Measurements from ENCODE around the gene DDX42.

Gene DDX42, protein sequence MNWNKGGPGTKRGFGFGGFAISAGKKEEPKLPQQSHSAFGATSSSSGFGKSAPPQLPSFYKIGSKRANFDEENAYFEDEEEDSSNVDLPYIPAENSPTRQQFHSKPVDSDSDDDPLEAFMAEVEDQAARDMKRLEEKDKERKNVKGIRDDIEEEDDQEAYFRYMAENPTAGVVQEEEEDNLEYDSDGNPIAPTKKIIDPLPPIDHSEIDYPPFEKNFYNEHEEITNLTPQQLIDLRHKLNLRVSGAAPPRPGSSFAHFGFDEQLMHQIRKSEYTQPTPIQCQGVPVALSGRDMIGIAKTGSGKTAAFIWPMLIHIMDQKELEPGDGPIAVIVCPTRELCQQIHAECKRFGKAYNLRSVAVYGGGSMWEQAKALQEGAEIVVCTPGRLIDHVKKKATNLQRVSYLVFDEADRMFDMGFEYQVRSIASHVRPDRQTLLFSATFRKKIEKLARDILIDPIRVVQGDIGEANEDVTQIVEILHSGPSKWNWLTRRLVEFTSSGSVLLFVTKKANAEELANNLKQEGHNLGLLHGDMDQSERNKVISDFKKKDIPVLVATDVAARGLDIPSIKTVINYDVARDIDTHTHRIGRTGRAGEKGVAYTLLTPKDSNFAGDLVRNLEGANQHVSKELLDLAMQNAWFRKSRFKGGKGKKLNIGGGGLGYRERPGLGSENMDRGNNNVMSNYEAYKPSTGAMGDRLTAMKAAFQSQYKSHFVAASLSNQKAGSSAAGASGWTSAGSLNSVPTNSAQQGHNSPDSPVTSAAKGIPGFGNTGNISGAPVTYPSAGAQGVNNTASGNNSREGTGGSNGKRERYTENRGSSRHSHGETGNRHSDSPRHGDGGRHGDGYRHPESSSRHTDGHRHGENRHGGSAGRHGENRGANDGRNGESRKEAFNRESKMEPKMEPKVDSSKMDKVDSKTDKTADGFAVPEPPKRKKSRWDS

DNA sequence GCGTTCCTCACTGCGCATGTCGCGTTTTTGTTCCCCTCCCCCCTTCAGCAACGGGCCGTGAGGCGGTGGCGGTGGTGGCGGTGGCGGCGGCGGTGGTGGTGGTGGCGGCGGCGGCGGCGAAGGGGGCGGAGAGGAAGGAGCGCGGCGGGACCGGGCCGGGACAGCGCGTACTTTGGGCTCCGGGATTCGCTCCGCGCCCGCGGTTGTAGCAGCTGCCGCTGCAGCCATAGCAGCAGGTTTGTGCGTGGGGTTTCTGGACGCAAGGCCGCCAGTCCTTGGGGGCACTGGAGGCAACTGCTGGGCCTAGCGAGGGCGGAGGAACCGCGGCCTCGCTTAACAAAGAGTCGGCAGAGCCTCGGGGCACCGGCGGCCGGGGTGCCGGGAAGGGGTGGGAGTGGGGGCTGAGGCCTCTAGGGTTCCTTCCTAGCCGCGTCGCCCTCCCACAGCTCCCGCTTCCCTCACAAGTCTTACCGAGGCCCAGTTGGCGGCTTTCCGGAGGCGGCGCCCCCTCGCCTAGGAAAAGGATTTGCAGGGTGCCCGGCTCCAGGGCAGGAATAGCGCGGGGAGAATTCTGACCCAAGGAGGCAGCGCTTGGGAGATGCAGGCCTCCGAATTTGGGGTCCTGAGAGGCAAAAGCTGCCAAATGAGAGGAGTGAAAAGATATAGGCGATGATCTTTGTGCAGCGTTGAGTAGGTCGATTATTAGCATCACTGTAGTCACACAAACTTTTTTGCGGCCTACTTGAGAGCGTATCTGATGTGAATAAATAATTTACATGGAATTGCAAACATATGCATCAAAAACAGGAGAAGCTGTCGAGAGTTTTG, at the start of gene DDX42:
Gene DDX42 (plus strand): TSS at position 30 of the 828 bp plus-strand sequence. CDS start 12,880 bp downstream, outside the sequence.
- Histone ChIP-seq H3K4me1 (ENCODE audit: control insufficient read depth in 2 of 2, insufficient read depth in 2 of 2, low read length in 2 of 2) (peaks cover 4 to 12% of the 10 kb centered on the region in 2 donors), H3K9ac (ENCODE audit: low read depth in 1 of 2, low read length in 2 of 2) (peak within 1 kb of the TSS; percentile 85 to 99), H3K4me3 (ENCODE audit: low read length in 2 of 2) (peak within 1 kb of the TSS; percentile 73 to 92), H3K9me3 (ENCODE audit: control insufficient read depth in 2 of 2, low read length in 2 of 2) (no peaks in the 10 kb centered on the region), H3K36me3 (ENCODE audit: control insufficient read depth in 2 of 2, insufficient read depth in 2 of 2, low read length in 2 of 2) (peaks cover 8 to 11% of the 10 kb centered on the region in 2 donors), H3K27ac (ENCODE audit: low read depth in 2 of 2, low read length in 2 of 2) (peak within 1 kb of the TSS; percentile 99 to 100), H3K27me3 (ENCODE audit: control insufficient read depth in 2 of 2, insufficient read depth in 2 of 2, low read length in 2 of 2) (no peaks in the 10 kb centered on the region)

GRCh38 chr17:63735691-63736090, 38.3 kb upstream of the DDX42 start:
- peaks cover 6% of the 10 kb centered on the region in 2 donors for H3K4me1 ChIP-seq (ENCODE audit: control insufficient read depth in 2 of 2, insufficient read depth in 2 of 2, low read length in 2 of 2)
- no peaks in the 10 kb centered on the region for H3K27me3 ChIP-seq (ENCODE audit: control insufficient read depth in 2 of 2, insufficient read depth in 2 of 2, low read length in 2 of 2)
- no peak overlapping the region for H3K4me3 ChIP-seq (ENCODE audit: low read length in 2 of 2)
- H3K27ac ChIP-seq (ENCODE audit: low read depth in 2 of 2, low read length in 2 of 2), result no peak overlapping the region
- H3K36me3 ChIP-seq (ENCODE audit: control insufficient read depth in 2 of 2, insufficient read depth in 2 of 2, low read length in 2 of 2), result no peaks in the 10 kb centered on the region
- no peak overlapping the region for H3K9ac ChIP-seq (ENCODE audit: low read depth in 1 of 2, low read length in 2 of 2)
- no peaks in the 10 kb centered on the region for H3K9me3 ChIP-seq (ENCODE audit: control insufficient read depth in 2 of 2, low read length in 2 of 2)

DNA sequence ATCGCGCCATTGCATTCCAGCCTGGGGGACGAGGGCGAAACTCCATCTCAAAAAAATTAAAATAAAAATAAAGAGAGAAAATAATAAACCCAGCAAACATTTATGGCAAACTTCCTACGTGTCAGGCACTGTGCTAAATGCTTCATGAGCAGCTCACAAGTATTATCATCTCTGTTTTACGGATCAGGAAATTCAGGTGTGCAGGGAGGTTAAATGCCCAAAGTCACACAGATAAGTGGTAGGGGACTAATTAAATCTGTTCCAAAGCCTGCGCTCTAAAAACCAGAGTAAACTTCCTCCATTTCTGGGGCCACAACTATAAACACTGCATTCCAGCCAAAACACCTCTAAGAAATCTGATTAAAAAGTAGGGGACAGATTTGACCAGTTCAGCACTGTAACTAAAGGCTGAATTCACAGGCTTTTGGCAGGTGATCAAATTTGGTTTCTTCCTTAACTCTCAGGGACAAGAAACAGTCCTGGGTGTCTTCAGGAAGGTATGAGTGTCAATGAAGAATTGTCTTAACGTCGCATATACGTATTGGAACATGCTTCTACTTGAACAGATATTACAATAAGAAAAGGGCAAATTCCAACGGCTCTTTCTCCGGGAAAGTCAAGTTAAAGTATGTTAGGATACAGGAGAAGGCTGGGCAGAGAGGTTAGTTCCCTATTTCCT, 33.4 kb upstream of the DDX42 start:
- no peaks in the 10 kb centered on the region for H3K9me3 ChIP-seq (ENCODE audit: control insufficient read depth in 2 of 2, low read length in 2 of 2)
- peak overlapping the region; percentile 97 to 98 for H3K27ac ChIP-seq (ENCODE audit: low read depth in 2 of 2, low read length in 2 of 2)
- H3K36me3 ChIP-seq (ENCODE audit: control insufficient read depth in 2 of 2, insufficient read depth in 2 of 2, low read length in 2 of 2), result peaks cover 3 to 7% of the 10 kb centered on the region in 2 donors
- H3K9ac ChIP-seq (ENCODE audit: low read depth in 1 of 2, low read length in 2 of 2), result peak overlapping the region; percentile 73 to 97
- no peaks in the 10 kb centered on the region for H3K27me3 ChIP-seq (ENCODE audit: control insufficient read depth in 2 of 2, insufficient read depth in 2 of 2, low read length in 2 of 2)
- H3K4me3 ChIP-seq (ENCODE audit: low read length in 2 of 2), result peak overlapping the region; percentile 80 to 92
- peaks cover 12 to 13% of the 10 kb centered on the region in 2 donors for H3K4me1 ChIP-seq (ENCODE audit: control insufficient read depth in 2 of 2, insufficient read depth in 2 of 2, low read length in 2 of 2)

DNA sequence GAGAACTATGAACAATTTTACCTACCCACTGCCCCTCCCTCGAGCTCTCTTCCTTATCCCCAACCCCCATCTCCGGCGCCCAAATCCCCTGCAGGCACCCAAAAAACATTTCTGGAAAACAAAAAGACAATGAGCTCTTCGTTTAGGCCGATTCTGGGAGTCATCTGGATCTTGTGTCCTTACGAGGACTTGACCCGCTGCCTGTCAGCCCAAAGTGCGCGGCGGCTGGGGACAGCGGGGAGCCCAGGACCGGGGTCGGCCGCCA, 32.9 kb upstream of the DDX42 start:
- Histone ChIP-seq H3K9ac (ENCODE audit: low read depth in 1 of 2, low read length in 2 of 2) (peak overlapping the region; percentile 73 to 97), H3K4me1 (ENCODE audit: control insufficient read depth in 2 of 2, insufficient read depth in 2 of 2, low read length in 2 of 2) (peaks cover 12 to 13% of the 10 kb centered on the region in 2 donors), H3K4me3 (ENCODE audit: low read length in 2 of 2) (peak overlapping the region; percentile 80 to 92), H3K36me3 (ENCODE audit: control insufficient read depth in 2 of 2, insufficient read depth in 2 of 2, low read length in 2 of 2) (peaks cover 5 to 11% of the 10 kb centered on the region in 2 donors), H3K27ac (ENCODE audit: low read depth in 2 of 2, low read length in 2 of 2) (peak overlapping the region; percentile 97 to 98), H3K9me3 (ENCODE audit: control insufficient read depth in 2 of 2, low read length in 2 of 2) (no peaks in the 10 kb centered on the region), H3K27me3 (ENCODE audit: control insufficient read depth in 2 of 2, insufficient read depth in 2 of 2, low read length in 2 of 2) (no peaks in the 10 kb centered on the region)

DNA sequence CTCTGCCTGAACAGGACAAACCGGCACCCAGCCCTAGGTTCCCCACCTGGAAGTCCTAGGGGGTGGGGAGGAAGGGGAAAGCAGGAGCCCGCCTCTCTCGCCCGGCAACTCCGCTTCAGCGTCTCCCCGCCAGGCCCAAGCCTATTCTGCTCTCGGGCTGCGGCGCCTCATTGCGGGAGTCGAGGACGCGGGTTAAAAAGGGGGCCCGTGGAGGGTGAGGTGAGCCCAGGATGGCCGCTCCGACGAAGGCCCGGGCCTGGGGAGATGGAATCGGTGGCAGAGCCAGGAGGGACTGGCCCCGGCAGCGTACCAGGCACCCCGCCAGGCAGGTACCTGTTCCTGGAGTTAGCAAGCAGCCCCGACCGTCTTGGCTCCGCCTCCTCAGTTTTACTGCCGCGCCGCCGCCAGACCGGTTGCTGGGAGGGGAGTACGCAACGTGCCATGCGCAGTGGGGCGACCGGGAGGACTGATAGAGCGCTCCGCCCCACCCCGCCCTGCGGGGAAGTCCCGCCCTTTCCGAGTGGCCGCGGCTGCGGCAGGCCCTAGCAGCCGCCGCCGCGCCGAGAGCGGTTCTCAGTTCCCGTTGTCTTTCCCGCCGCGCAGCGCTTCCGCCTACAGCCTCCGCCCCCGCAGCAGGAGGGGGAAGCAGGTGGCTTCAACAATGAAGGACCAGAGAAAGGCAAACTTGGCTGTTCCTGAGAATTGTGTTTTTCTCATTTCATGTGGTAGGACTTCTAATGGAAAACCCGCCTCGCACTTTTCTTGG, 32.4 kb upstream of the DDX42 start, which contains the start of gene STRADA:
Gene STRADA (minus strand): TSS at position 392 of the 766 bp plus-strand sequence. CDS start 13,430 bp downstream, outside the sequence.
- H3K27me3 ChIP-seq (ENCODE audit: control insufficient read depth in 2 of 2, insufficient read depth in 2 of 2, low read length in 2 of 2), result no peaks in the 10 kb centered on the region
- H3K36me3 ChIP-seq (ENCODE audit: control insufficient read depth in 2 of 2, insufficient read depth in 2 of 2, low read length in 2 of 2), result peaks cover 10 to 16% of the 10 kb centered on the region in 2 donors
- H3K9ac ChIP-seq (ENCODE audit: low read depth in 1 of 2, low read length in 2 of 2), result peak within 1 kb of the TSS; percentile 88 to 97
- H3K4me1 ChIP-seq (ENCODE audit: control insufficient read depth in 2 of 2, insufficient read depth in 2 of 2, low read length in 2 of 2), result peaks cover 12 to 13% of the 10 kb centered on the region in 2 donors
- H3K27ac ChIP-seq (ENCODE audit: low read depth in 2 of 2, low read length in 2 of 2), result peak within 1 kb of the TSS; percentile 97 to 98
- peak within 1 kb of the TSS; percentile 89 to 92 for H3K4me3 ChIP-seq (ENCODE audit: low read length in 2 of 2)
- no peaks in the 10 kb centered on the region for H3K9me3 ChIP-seq (ENCODE audit: control insufficient read depth in 2 of 2, low read length in 2 of 2)

DNA sequence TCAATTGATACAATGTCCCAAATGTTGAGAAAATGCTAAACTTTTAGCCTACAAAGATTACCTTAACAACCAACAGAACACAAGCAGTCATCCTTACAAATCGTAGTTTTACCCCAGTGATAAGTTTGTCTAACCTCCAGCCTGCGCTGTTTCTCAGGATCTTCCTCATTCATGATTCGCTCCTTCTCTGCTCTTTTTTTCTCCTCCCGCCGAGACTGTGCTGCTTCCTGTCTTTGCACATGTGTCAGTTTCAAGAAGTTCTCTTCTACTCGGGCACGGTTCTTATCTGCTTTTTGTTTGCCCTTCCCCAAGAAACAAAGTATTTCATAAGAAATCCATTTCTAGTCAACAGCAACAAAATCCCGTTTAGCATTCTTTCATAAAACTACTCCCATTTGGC, 22.2 kb upstream of the DDX42 start:
- H3K9me3 ChIP-seq (ENCODE audit: control insufficient read depth in 2 of 2, low read length in 2 of 2), result no peaks in the 10 kb centered on the region
- H3K36me3 ChIP-seq (ENCODE audit: control insufficient read depth in 2 of 2, insufficient read depth in 2 of 2, low read length in 2 of 2), result peaks cover 51 to 58% of the 10 kb centered on the region in 2 donors
- H3K4me1 ChIP-seq (ENCODE audit: control insufficient read depth in 2 of 2, insufficient read depth in 2 of 2, low read length in 2 of 2), result no peaks in the 10 kb centered on the region
- no peaks in the 10 kb centered on the region for H3K27me3 ChIP-seq (ENCODE audit: control insufficient read depth in 2 of 2, insufficient read depth in 2 of 2, low read length in 2 of 2)
- H3K4me3 ChIP-seq (ENCODE audit: low read length in 2 of 2), result no peak overlapping the region
- no peak overlapping the region for H3K27ac ChIP-seq (ENCODE audit: low read depth in 2 of 2, low read length in 2 of 2)
- no peak overlapping the region for H3K9ac ChIP-seq (ENCODE audit: low read depth in 1 of 2, low read length in 2 of 2)

DNA sequence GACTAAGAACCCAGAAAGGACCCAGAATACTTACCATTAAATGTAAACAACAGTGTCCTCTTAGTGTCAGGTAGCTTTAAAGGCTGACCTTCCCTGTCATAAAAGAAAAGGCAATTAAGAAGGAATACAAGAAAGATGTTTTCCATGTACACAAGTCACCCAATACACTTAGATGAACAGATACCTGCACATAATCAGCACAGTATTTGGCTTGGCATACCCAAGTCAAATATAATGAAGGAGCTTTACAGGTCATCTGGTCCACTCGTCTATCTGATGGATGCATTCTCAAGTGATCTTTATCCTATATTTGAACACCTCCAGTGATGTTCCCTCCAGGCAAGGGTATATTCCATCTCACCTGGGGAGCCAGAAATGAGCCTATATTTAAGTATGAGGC, 21.3 kb upstream of the DDX42 start:
- Histone ChIP-seq H3K36me3 (ENCODE audit: control insufficient read depth in 2 of 2, insufficient read depth in 2 of 2, low read length in 2 of 2) (peaks cover 47 to 60% of the 10 kb centered on the region in 2 donors), H3K9ac (ENCODE audit: low read depth in 1 of 2, low read length in 2 of 2) (no peak overlapping the region)

DNA sequence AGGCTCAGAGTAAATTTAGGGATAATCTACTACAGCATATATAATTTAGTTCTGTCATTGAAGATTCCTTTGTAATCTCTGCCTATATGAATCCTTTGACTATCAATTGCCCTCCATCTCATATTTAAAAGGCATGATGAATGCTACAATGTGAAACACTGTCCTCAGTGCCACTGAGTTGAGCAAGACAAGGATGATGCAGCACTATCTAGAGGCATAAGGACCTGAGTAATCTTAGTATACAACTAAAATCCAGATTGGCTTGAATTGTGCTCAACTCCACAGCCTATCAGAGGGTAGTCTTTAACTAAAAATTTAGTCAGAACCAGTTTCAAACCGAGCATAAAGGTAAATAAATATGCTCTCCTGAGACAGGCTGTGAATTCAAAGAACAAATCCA, 20.8 kb upstream of the DDX42 start:
- no peaks in the 10 kb centered on the region for H3K4me1 ChIP-seq (ENCODE audit: control insufficient read depth in 2 of 2, insufficient read depth in 2 of 2, low read length in 2 of 2)
- no peak overlapping the region for H3K9ac ChIP-seq (ENCODE audit: low read depth in 1 of 2, low read length in 2 of 2)
- no peaks in the 10 kb centered on the region for H3K27me3 ChIP-seq (ENCODE audit: control insufficient read depth in 2 of 2, insufficient read depth in 2 of 2, low read length in 2 of 2)
- H3K4me3 ChIP-seq (ENCODE audit: low read length in 2 of 2), result no peak overlapping the region
- H3K27ac ChIP-seq (ENCODE audit: low read depth in 2 of 2, low read length in 2 of 2), result no peak overlapping the region
- H3K36me3 ChIP-seq (ENCODE audit: control insufficient read depth in 2 of 2, insufficient read depth in 2 of 2, low read length in 2 of 2), result peaks cover 50 to 62% of the 10 kb centered on the region in 2 donors
- H3K9me3 ChIP-seq (ENCODE audit: control insufficient read depth in 2 of 2, low read length in 2 of 2), result no peaks in the 10 kb centered on the region

More for the DNA sequence above, 21.3 kb upstream of the DDX42 start:
- Histone ChIP-seq H3K4me3 (ENCODE audit: low read length in 2 of 2) (no peak overlapping the region), H3K4me1 (ENCODE audit: control insufficient read depth in 2 of 2, insufficient read depth in 2 of 2, low read length in 2 of 2) (no peaks in the 10 kb centered on the region), H3K9me3 (ENCODE audit: control insufficient read depth in 2 of 2, low read length in 2 of 2) (no peaks in the 10 kb centered on the region), H3K27ac (ENCODE audit: low read depth in 2 of 2, low read length in 2 of 2) (no peak overlapping the region), H3K27me3 (ENCODE audit: control insufficient read depth in 2 of 2, insufficient read depth in 2 of 2, low read length in 2 of 2) (no peaks in the 10 kb centered on the region)

DNA sequence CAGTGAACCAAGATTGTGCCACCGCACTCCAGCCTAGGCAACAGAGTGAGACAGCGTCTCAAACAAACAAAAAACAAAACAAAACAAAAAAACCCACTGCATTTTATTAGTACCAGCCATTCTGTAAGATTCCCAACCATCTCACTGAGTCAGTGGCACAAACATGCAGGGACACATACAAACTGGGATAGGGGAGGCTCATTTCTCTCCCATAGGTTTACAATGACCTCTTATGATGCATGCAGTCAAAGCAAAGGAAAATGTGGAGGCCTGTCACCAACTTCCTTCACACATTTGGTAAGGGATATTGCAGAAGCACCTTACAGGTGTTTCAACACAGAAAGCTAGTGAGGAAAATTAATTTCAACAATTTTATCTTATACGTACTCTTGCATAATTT, 19.9 kb upstream of the DDX42 start:
- Histone ChIP-seq H3K36me3 (ENCODE audit: control insufficient read depth in 2 of 2, insufficient read depth in 2 of 2, low read length in 2 of 2) (peaks cover 49 to 59% of the 10 kb centered on the region in 2 donors), H3K9me3 (ENCODE audit: control insufficient read depth in 2 of 2, low read length in 2 of 2) (no peaks in the 10 kb centered on the region), H3K9ac (ENCODE audit: low read depth in 1 of 2, low read length in 2 of 2) (no peak overlapping the region), H3K27ac (ENCODE audit: low read depth in 2 of 2, low read length in 2 of 2) (no peak overlapping the region), H3K4me3 (ENCODE audit: low read length in 2 of 2) (no peak overlapping the region), H3K27me3 (ENCODE audit: control insufficient read depth in 2 of 2, insufficient read depth in 2 of 2, low read length in 2 of 2) (no peaks in the 10 kb centered on the region), H3K4me1 (ENCODE audit: control insufficient read depth in 2 of 2, insufficient read depth in 2 of 2, low read length in 2 of 2) (no peaks in the 10 kb centered on the region)

Measured in mucosa of rectum (tissue), 2 donors.